ENCODE results near the gene ZNF766.

ZNF766 gene

GRCh38 chr19:52227196-52227940 is 42.0 kb upstream of the ZNF766 start:
- no peak for DNase-seq (ENCODE audit: low read depth)
- H3K4me3 ChIP-seq (ENCODE audit: low read depth, low read length), result no peak overlapping the region
- TF ChIP-seq CTCF (conservative IDR thresholded peaks at IDR 0.05; ENCODE audit: low read depth, low read length), result no peak

- no peak overlapping the region for H3K4me3 ChIP-seq (ENCODE audit: low read depth, low read length)
- TF ChIP-seq CTCF (conservative IDR thresholded peaks at IDR 0.05; ENCODE audit: low read depth, low read length), result no peak
- no peak for DNase-seq (ENCODE audit: low read depth)
These were observed 41.4 kb upstream of the ZNF766 start for GRCh38 chr19:52227980-52228379.

- H3K4me3 ChIP-seq (ENCODE audit: low read depth, low read length), result no peak overlapping the region
- no peak for TF ChIP-seq CTCF (conservative IDR thresholded peaks at IDR 0.05; ENCODE audit: low read depth, low read length)
- DNase-seq (ENCODE audit: low read depth), result no peak
These were observed 39.9 kb upstream of the ZNF766 start for GRCh38 chr19:52229524-52229923.

- H3K4me3 ChIP-seq (ENCODE audit: low read depth, low read length), result no peak overlapping the region
- TF ChIP-seq CTCF (conservative IDR thresholded peaks at IDR 0.05; ENCODE audit: low read depth, low read length), result no peak
- DNase-seq (ENCODE audit: low read depth), result no peak
These were observed 38.7 kb upstream of the ZNF766 start for GRCh38 chr19:52230685-52231084.

GRCh38 chr19:52231154-52231910 is 38.1 kb upstream of the ZNF766 start:
- no peak for DNase-seq (ENCODE audit: low read depth)
- no peak overlapping the region for H3K4me3 ChIP-seq (ENCODE audit: low read depth, low read length)
- TF ChIP-seq CTCF (conservative IDR thresholded peaks at IDR 0.05; ENCODE audit: low read depth, low read length), result no peak

- DNase-seq (ENCODE audit: low read depth), result no peak
- no peak overlapping the region for H3K4me3 ChIP-seq (ENCODE audit: low read depth, low read length)
- TF ChIP-seq CTCF (conservative IDR thresholded peaks at IDR 0.05; ENCODE audit: low read depth, low read length), result no peak
These were observed 35.0 kb upstream of the ZNF766 start for GRCh38 chr19:52234406-52234805.

Measured in choroid plexus epithelial cell (primary cell).